ENCODE measurements around the gene DNAAF9.
"Not testable (repeated sequence)": the region's sequence is repeated elsewhere in the genome, so short reads cannot be mapped to it uniquely, and the experiment has no call there.

The DNAAF9 gene

DNA sequence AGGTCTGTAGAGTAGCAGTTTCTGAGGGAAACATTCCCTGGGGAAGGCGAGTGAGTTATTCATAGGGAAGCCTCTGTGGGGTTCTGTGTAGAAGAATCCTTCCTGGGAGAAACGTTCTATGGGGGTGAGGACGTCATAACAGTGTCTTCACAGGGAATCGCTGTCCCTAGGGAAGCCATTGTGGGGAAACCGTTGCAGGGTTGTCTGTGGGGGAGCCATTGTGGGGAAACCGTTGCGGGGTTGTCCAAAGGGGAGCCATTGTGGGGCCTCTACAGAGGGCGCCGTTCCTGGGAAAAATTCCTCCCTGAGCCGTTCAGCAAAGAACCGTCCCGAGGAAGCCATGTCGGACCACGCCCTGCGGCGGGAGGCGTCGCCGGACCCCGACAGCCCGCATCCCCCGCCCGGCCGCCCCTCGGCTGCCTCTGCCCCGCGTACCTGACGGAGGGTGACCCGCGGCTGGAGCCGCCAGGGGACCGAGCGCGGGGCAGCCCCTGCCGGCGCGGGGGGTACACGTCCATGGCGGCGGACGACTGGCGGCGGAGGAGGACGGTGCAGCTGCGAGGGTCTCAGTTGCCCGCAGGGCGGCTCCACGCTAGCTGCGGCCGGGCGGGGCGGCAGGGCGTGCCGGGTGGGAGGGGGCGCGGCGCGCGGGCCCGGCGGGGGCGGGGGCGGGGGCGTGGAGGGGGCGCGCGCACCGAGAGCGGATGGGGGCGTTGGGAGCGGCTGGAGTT, at the start of gene DNAAF9:
Gene DNAAF9, minus strand, starts transcription at position 630 of the 731 bp plus-strand sequence. Its CDS starts 112 bp downstream, at position 518.
- DNase-seq (ENCODE audit: low read depth in 3 of 3): peak in 2 of 3 donors; percentile 20 to 46

- no peak for DNase-seq (ENCODE audit: low read depth in 3 of 3)
These were observed 49.2 kb upstream of the DNAAF9 start for GRCh38 chr20:3456648-3457047.

GRCh38 chr20:3454831-3455230, 47.4 kb upstream of the DNAAF9 start:
- DNase-seq (ENCODE audit: low read depth in 3 of 3): no peak

- DNase-seq (ENCODE audit: low read depth in 3 of 3): no peak
These were observed 45.2 kb upstream of the DNAAF9 start for GRCh38 chr20:3452690-3453089.

DNA sequence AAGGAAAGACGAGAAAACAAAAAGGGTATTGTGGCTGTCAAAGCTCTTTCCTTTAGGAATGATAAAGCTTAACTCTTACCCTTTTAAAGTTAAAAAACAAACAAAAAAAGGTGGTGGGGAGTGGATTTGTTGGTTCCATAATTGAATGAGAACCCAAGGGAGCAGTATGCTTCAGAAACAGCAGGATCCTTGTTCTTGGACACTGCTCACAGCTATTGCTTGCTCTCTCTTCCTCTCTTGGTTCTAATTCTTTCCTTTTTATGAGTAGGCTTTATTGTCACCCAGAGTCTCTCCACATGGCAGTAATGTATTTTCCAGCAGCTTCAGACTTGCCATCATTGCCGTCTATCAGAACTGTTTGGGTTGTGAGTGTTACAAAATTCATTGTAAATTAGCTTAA, 44.7 kb upstream of the DNAAF9 start:
- DNase-seq (ENCODE audit: low read depth in 3 of 3): no peak

DNA sequence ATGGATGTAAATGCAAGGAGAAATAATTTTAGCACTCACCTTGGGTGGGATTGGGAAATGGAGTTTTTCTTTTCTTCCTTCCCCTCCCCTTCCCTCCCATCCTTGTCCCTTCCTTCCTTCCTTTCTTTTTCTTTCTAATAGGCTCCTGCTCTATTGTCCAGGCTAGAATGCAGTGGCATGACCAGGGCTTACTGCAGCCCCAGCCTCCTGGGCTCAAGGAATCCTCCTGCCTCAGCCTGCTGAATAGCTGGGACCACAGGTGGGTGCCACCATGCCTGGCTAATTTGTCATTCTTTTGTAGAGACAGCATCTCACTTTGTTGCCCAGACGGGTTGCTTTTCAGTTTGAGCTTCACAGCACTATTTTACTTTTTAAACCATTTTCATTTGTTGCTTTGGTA, 41.9 kb upstream of the DNAAF9 start:
- no peak for DNase-seq (ENCODE audit: low read depth in 3 of 3)

DNA sequence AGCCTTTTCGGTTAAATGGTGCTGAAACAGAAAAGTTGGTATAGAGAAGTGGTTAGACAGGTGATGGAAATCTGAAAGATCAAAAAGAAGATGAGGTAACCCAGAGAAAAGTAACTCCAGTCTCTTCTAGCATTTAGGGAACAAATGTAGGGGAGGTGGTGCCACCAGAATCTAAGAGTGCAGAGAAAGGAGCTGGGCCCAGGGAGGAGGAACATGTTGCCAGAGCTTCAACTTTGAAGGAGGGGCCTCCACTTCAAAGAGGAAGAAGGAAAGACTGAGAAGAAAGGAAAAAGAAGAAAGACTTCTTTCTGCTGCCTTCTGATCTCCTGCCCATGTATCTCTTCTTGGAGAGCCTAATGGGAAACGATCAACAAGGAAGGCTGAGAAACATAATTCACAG, 39.9 kb upstream of the DNAAF9 start:
- no peak for DNase-seq (ENCODE audit: low read depth in 3 of 3)

GRCh38 chr20:3446779-3447178, 39.3 kb upstream of the DNAAF9 start:
- no peak for DNase-seq (ENCODE audit: low read depth in 3 of 3)

DNA sequence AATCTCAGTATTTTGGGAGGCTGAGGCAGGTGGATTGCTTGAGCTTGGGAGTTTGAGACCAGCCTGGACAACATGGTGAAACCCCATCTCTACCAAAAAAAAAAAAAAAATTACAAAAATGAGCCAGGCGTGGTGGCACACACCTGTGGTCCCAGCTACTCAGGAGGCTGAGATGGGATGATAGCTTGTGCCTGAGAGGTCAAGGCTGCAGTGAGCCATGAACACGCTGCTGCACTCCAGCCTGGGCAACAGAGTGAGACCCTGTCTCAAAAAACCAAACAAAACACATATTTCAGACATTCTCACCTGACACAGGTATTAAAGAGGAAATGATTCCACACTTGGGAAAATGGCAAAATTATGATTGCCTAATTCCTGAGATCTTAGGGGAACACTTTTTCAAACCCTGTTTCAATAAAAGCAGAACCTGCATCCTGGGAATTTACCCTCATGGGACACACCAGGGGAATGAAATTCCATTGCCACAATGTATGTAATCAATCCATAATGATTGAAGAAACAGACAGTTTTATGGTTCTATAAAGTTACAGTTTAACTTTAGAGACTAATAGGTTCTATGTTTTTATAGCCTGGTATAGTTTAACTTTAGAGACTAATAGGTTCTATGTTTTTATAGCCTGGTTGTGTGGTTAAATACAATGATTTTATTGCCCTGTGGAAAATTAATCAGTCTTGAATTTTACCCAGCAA, 29.6 kb upstream of the DNAAF9 start:
- no peak for DNase-seq (ENCODE audit: low read depth in 3 of 3)

GRCh38 chr20:3434232-3434631, 26.8 kb upstream of the DNAAF9 start:
- no peak for DNase-seq (ENCODE audit: low read depth in 3 of 3)

- DNase-seq (ENCODE audit: low read depth in 3 of 3): no peak
These were observed 26.3 kb upstream of the DNAAF9 start for GRCh38 chr20:3433744-3434143.

- no peak for DNase-seq (ENCODE audit: low read depth in 3 of 3)
These were observed 25.4 kb upstream of the DNAAF9 start for GRCh38 chr20:3432844-3433243.

DNA sequence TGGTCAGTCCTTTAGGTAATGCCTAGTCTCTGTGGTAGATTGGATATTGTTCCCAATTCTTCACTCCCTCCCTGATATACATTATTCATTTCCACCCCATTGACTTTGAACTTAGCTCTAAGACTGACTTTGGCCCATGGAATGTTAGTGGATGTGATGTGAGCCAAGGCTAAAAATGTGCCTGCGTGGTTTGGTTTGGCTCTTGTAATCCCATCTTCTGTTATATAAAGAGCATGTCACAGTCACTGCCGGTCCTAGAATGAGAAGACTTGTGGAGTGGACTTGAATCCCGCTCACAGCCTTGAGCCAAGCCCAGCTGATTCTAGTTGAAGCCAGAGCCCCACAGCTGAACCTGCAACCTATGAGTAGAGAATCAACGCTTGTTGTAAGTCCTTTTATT, 23.6 kb upstream of the DNAAF9 start:
- no peak for DNase-seq (ENCODE audit: low read depth in 3 of 3)

DNA sequence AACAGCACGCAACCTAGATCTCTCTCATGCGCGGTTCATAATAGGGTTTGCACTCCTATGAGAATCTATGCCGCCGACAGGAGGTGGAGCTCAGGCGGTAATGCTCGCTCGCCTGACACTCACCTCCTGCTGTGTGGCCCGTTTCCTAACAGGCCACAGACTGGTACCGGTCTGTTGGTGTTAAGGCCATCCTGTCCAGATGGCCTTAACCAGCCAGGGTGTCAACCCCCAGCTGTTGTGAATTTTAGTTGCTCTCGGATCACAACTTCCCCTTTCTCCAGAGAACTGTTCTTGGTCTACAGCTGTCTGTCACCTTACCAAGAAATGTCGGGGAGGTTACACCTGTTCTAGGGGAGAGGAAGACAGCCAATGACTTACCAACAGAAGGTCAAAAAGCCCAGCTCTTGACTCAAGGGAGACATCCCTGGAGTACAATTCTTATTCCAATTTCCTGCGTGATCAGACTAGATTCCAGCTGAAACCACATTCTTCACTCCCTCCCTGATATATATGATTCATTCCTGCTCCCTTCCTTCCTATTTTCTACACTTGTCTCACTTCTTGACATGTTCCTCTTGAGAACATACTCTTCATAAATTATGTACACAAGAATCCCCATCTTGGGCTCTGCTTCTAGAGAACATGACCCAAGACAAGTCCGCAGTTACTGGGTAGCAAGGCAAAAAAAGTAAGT, 23.1 kb upstream of the DNAAF9 start:
- no peak for DNase-seq (ENCODE audit: low read depth in 3 of 3)

GRCh38 chr20:3426766-3427165, 19.3 kb upstream of the DNAAF9 start:
- not testable (repeated sequence) for DNase-seq (ENCODE audit: low read depth in 3 of 3)

DNA sequence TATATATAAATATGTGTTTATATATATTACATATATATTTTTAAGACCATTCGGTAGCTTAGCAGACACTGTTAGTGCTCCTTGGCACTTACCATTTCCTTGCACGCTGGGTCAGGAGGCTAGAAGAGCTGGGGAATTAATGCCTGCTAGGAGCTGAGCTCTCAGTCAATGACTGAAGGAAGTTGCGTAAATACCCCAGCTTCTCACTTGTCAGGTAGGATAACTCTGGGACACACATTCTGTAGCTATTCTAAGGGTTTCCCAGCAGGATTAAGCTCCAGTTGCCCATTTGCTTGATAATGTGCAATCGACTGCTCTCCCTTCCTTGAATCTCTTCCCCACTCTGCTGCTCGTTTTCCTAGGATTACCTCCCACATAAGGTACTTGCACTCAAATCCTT, 15.7 kb upstream of the DNAAF9 start:
- no peak for DNase-seq (ENCODE audit: low read depth in 3 of 3)

GRCh38 chr20:3421985-3422384, 14.5 kb upstream of the DNAAF9 start:
- no peak for DNase-seq (ENCODE audit: low read depth in 3 of 3)

DNA sequence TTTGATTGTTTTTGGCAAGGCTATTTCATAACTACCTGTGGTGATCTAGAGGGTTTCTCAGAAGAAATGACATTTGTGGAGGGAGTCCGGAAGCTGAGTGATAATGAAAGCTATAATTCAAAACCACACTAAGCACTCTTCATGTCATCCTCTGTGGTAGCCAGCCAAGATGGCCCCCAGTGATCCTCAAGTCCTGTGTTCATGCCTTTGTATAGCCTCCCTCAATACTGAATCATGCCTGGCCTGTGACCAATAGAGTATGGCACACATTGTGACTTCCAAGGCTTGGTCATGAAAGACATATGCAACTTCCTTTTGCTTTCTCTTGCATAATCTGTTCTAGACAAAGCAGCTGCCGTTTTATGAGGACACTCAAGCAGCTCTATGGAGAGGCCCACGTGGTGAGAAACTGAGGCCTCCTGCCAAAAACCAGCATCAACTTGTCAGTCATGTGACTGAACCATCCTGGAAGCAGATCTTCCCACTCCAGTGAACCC, 12.8 kb upstream of the DNAAF9 start:
- peak in 2 of 3 donors; percentile 22 to 55 for DNase-seq (ENCODE audit: low read depth in 3 of 3)

GRCh38 chr20:3418161-3418560, 10.7 kb upstream of the DNAAF9 start:
- not testable (repeated sequence) for DNase-seq (ENCODE audit: low read depth in 3 of 3)

DNA sequence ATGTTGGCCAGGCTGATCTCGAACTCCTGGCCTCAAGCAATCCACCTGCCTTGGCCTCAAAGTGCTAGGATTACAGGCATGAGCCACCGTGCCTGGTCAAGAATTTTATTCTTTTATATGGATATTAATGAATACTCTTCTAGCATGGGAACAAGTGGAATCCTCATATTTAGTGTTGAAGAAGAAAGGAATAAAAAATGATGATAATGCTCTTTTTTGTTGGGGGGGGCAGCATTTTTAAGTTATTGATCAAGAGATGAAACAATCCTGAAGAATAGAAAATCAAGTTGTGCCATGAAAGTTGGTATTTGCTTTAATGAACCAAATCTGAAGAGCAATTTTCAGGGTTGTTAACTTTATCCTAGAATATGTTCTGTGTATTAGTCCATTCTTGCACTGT, 6.7 kb upstream of the DNAAF9 start:
- DNase-seq (ENCODE audit: low read depth in 3 of 3): no peak

GRCh38 chr20:3413393-3413889, 6.0 kb upstream of the DNAAF9 start:
- no peak for DNase-seq (ENCODE audit: low read depth in 3 of 3)
